GM21526 (cell line): ENCODE measurements around the gene MAP7D2.
A peak's percentile ranks its signal among the peaks of the same experiment; 100 is the strongest.

Source experiments
- ATAC-seq: cut with Tn5 transposase; IDR thresholded peaks from one replicate; pipeline ENCODE4 v1.9.1; 2021; ENCODE audit warnings: moderate library complexity; ENCODE audit not compliant: unreplicated experiment, low FRiP score

MAP7D2 gene

GRCh38 chrX:19981947-19982346 is 134.8 kb downstream of the MAP7D2 start:
- ATAC-seq: no peak

- no peak for ATAC-seq
These were observed 140.9 kb downstream of the MAP7D2 start for GRCh38 chrX:19975845-19976244.

- ATAC-seq: no peak
These were observed 143.7 kb downstream of the MAP7D2 start for GRCh38 chrX:19972984-19973383.

- ATAC-seq: no peak
These were observed 148.4 kb downstream of the MAP7D2 start for GRCh38 chrX:19968276-19968675.

GRCh38 chrX:19966056-19966455 is 150.7 kb downstream of the MAP7D2 start:
- ATAC-seq: no peak

GRCh38 chrX:19964017-19964710 is 152.5 kb downstream of the MAP7D2 start:
- peak; percentile 89 for ATAC-seq

- ATAC-seq: no peak
These were observed 155.8 kb downstream of the MAP7D2 start for GRCh38 chrX:19960913-19961312.

- no peak for ATAC-seq
These were observed 157.9 kb downstream of the MAP7D2 start for GRCh38 chrX:19958552-19959486.

GRCh38 chrX:19956923-19957322 is 159.8 kb downstream of the MAP7D2 start:
- no peak for ATAC-seq
